Measurements from ENCODE around the gene MDK.
A peak's percentile ranks its signal among the peaks of the same experiment; 100 is the strongest.

The MDK gene

GRCh38 chr11:46381048-46381818, at the start of gene MDK:
Gene MDK (plus strand): TSS chr11:46381669. CDS start chr11:46382058, 389 bp downstream.
- DNase-seq (ENCODE audit: low spot score): no peak

- DNase-seq (ENCODE audit: low spot score): no peak
Measured at GRCh38 chr11:46332093-46332567, 49.3 kb upstream of the MDK start.

- DNase-seq (ENCODE audit: low spot score): no peak
Measured at GRCh38 chr11:46332568-46333393, 48.7 kb upstream of the MDK start.

- no peak for DNase-seq (ENCODE audit: low spot score)
Measured at GRCh38 chr11:46333394-46333947, 48.0 kb upstream of the MDK start.

GRCh38 chr11:46334211-46334610, 47.3 kb upstream of the MDK start:
- no peak for DNase-seq (ENCODE audit: low spot score)

- DNase-seq (ENCODE audit: low spot score): no peak
Measured at GRCh38 chr11:46335271-46335670, 46.2 kb upstream of the MDK start.

- DNase-seq (ENCODE audit: low spot score): no peak
Measured at GRCh38 chr11:46335890-46336562, 45.4 kb upstream of the MDK start.

GRCh38 chr11:46336563-46337180, 44.8 kb upstream of the MDK start:
- DNase-seq (ENCODE audit: low spot score): no peak

GRCh38 chr11:46337626-46338345, 43.7 kb upstream of the MDK start:
- no peak for DNase-seq (ENCODE audit: low spot score)

- no peak for DNase-seq (ENCODE audit: low spot score)
Measured at GRCh38 chr11:46338636-46338987, 42.9 kb upstream of the MDK start.

- no peak for DNase-seq (ENCODE audit: low spot score)
Measured at GRCh38 chr11:46338988-46339666, 42.3 kb upstream of the MDK start.

GRCh38 chr11:46339816-46340215, 41.7 kb upstream of the MDK start:
- DNase-seq (ENCODE audit: low spot score): no peak

GRCh38 chr11:46341454-46341853, 40.0 kb upstream of the MDK start:
- no peak for DNase-seq (ENCODE audit: low spot score)

- DNase-seq (ENCODE audit: low spot score): no peak
Measured at GRCh38 chr11:46342239-46342638, 39.2 kb upstream of the MDK start.

- no peak for DNase-seq (ENCODE audit: low spot score)
Measured at GRCh38 chr11:46343520-46343919, 37.9 kb upstream of the MDK start.

GRCh38 chr11:46345131-46345597, 36.3 kb upstream of the MDK start:
- no peak for DNase-seq (ENCODE audit: low spot score)

GRCh38 chr11:46345881-46346484, 35.5 kb upstream of the MDK start:
- DNase-seq (ENCODE audit: low spot score): no peak

GRCh38 chr11:46346886-46347636, 34.4 kb upstream of the MDK start, which contains the start of gene DGKZ:
Gene DGKZ (plus strand): TSS chr11:46347463. CDS start chr11:46347660, 197 bp downstream.
- DNase-seq (ENCODE audit: low spot score): peak; percentile 87

- peak; percentile 19 for DNase-seq (ENCODE audit: low spot score)
Measured at GRCh38 chr11:46347637-46348311, 33.7 kb upstream of the MDK start.
